CD4-positive, alpha-beta T cell treated with Interleukin-10 for 1 hour (primary cell): Measurements from ENCODE around the gene CACNA2D2.

Experiments
- DNase-seq: peaks from one replicate; pipeline ENCODE4 v3.0.0-alpha.2; 2020

The CACNA2D2 gene

DNA sequence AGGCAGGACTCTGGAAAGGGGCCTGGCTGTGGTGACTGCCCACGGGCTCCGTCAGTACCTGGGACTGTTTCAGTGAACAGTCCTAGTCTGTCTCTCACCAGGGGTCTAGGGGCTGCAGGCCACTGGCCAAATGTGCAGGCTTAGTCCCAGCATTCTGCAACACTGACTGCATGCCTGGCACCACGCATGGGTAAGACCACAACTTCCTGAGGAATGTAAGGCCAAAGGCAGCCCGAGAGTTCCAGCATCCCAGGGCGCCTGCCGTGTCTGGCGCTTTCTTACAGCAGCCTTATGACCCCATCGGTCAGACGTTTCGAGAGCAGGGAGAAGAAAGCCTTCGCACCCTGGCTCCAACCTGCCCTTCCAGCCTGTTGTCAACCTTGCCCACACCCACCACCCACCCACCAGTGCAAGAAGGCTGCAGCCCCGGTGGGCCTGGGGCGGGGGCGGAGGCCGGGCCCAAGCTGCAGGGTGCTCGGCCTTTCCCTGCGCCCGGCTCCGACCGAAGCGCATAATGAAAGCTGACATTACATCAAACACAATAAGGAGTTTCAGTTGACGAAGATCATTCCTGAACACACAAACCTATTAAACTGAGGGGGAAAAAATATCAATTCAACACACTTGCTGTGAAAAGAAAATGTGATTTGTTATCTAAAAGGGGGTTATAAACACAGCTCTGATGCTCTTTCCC, 114.6 kb downstream of the CACNA2D2 start:
- no peak for DNase-seq

DNA sequence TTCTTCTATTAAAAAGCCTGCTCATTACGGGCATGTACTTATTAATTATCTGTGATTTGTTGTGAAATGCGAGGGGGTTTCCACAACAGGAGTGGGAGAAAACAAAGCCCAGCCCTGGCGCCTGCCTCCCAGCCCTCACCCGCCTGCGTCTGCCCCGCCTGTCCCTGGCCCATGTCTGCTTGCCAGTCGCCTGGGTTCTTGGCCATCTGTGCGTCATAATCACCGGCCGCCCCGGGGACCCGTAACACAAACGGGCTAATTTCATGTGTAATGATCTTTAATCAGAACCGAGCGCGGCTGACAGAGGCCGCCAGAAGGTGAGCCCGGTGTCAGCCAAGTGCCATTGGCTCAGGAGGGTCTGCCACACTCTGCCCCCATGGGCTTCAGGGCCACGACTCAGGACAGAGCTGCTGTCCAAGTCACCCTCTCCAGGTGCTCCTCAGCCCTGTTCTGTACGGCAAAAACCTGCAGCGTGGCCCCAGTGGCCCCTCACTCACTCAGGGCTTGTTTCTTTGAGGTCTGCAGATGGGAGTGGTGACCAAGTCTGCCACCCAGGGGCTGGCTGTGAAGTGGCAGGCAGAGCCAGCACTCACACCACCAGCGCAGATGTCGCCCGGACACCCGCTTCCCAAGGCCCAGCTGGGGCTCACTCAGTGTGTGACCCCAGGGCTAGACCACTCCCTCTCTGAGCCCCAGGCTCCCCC, 115.3 kb downstream of the CACNA2D2 start:
- no peak for DNase-seq

DNA sequence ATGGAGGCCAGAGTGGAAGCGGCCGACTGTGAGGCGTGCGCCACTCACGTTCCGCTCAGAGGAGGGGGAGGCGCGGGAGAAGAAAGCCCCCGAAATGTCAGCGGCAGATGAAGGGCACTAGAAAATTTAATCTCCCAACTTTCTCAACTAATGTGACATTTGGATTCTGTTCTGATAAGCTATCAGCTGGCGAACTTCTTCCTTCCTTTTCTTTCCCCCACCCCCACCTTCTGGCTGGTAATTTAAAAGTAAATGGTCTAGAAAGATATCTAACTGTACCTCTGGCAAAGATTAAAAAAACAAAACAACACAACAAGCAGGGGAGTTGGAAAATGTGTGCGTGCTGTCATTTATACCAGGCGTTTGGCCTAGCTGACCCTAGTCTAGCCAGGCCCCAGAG, 117.7 kb downstream of the CACNA2D2 start:
- DNase-seq, result no peak

DNA sequence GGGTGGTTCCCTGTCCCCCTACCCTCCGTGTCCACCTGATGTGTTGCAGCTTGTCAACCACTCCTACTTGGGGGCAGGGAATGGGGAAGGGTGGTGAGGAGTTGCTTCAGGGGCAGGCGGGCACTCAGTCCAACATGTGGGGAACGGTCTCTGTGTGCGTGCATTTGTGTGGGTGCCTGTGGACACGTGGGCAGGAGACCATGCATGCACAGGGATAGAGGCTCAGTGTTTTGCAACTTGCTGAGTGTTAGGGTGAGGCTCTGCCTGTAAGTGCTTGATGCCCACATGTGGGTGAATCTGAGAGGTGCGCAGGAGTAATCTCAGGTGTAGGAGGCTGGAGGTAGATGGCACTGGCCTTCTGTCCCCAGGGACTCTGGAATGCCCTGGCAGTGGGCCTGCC, 119.7 kb downstream of the CACNA2D2 start:
- no peak for DNase-seq

DNA sequence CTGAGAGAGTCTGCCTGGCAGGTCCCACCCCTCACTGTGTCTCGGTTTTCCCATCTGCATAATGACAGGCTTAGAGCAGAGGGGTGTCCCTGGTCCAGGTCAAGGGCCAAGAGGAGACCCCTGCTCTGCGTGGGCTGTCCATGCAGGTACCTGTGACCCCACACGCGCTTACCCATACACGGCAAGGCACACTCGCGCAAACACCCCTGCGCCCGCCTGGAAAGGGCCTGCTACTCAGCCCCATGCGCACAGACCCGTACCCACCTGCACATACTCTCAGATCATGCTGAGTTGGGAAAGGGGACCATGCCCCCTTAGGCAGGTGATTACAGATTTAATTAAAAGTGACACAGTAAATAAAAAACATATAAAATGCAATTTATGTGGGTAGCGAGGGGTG, 120.7 kb downstream of the CACNA2D2 start:
- no peak for DNase-seq

DNA sequence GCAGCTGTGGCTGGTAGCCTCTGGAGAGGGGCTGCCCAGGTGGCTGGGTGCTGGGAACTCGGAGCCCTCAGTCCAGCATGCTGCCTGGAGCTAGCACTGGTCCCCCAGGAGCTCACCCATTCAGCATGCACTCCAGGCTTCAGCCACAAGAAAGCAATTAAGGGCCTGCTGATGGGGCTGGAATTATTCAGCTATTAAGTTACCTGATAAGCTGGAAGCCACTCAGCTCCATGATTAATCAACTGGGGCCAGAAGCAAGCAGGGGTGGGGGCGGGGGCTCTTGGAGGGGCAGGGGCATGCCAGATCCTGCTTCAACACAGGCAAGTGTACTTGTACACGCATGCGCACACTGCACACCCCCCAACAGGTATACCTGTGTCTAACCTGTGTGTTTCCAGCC, 122.1 kb downstream of the CACNA2D2 start:
- DNase-seq, result no peak

DNA sequence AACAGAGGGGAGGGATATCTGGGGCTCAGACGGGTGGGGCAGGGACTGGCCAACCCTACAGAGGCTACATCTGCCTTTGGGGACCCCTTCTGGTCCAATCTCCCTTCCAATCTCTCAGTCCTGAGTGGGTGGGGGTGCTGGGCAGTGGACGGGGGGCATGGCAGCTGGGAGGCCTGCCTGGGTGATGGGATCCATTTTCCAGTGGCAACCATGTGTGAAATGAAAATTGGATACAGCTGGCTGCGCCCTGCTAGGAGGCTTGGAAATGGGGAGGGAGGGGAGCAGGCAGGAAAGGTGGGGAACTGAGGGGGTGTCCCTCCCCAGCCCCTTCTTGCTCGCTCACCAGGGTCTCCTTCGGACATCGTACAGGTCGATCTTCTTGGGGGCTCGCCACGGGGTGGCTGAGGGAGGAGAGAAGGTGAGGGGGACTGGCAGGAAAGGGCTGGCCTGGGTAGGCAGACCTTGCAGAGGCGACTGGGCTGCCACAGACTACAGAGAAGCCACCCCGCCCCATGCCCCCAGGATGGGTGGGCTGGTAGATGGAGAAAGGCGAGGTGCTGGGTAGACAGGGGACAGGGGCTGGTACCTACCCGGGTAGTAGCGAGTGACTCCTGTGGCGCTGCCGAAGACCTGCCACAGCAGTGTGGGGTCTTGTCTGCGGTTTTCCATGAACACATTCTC, 122.9 kb downstream of the CACNA2D2 start:
- DNase-seq, result no peak

DNA sequence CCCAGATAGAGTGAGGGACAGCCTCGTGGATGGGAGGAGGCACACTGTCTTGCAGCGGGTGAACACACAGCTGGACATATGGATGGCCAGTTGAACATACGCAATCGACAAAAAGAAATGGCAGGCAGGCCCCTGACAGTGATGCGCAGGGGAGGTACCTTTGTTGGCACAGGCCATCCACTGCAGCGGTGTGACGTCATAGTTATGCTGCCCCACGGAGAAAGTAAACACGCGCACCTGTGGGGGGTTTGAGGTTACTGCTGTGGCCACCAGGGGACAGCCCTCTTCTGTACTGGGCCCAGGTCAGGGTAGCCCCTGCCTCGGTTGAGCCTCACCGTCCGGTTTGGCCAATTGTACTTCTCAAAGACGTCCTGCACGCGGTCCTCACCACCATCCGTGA, 124.7 kb downstream of the CACNA2D2 start:
- DNase-seq, result no peak

DNA sequence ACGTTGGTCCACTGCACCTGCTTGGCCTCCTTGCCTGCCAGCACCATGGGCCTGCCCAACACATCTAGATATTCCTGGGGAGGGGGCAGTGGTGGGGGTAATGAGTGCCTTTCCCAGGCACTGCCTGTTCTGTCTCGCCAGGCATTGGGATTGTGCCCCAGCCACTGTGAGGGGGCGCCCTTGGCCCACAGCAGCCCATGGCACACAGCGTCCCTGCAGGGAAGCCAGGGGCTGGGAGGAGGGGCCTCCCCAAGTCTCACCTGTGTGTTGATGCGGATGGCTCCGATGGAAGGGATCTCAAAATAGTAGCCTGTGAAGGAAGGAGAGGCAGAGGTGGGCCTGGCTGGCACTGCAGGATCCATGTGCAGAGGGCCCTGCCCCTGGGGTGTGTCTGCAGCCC, 125.4 kb downstream of the CACNA2D2 start:
- DNase-seq, result no peak

DNA sequence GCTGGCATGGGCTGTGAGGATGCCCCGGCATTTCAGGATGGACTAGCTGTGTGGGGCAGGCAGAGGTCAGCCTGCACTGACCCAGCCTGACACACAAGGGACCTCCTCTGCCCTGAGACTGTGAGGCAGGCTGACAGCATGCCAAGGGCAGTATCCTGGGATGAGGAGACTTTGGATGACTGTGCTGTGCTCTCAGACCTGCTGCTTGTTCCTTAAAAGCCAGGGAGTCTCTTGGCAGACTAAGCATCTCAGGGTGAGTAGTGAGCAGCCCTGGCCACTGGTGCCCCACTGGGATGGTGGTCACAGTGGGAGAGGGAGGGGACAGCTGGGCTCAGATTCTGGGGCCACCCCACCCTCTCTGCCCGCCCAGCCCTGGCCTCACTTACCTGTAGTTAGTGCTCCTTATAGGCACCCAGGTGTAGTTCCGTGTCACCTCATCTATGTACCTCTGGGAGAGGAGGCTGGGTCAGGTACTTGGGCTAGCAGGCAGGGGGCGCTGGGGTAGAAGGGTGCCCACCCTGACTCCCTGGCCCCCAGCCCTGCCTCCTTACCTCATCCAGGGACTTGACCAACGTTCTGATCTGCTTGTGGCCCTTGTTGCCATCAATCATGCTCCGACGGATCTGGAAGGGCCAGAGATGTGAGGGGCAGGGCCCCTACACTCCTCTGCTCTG, 128.0 kb downstream of the CACNA2D2 start:
- no peak for DNase-seq

DNA sequence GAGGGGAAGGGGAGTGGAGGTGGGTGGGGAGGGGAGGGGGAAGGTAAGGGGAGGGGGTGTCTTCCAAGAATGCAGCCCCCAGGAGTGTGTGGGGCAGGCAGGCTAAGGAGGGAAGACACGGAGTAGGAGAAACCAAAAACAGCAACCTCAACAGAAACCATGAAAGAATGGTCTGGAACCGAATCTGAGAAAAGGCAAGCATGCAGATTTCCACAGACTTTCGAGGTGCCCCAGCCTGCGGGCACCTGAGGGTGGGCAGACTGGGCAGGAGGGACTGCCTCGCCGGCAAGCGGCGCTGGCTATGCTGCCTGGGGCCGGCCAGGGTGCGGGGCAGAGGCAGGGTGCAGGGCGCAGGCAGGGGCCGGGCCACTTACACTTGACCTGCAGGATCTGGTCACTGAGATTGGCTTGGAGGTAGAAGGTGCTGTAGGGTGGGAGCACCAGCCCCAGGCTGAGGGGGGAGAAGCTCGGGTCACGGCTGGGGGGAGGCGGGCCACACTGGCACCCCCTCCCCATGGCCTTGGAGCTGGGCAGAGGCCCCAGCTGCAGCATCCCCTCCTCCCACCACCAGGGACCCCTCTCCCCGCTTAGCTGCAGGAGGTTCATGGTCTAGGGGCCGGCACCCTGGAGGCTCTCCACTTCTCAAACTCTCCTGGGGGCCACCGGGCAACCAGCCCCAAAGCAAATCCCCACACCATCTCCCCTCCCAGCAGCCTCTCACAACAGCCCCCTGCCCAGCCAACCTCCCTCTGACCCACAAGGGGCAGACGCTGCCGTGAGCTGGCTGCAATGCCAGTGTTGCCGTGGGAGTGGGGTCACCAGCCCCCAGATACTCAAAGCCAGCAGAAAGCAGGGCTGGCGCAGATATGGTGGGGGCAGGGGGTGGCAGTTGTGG, 128.8 kb downstream of the CACNA2D2 start:
- no peak for DNase-seq

DNA sequence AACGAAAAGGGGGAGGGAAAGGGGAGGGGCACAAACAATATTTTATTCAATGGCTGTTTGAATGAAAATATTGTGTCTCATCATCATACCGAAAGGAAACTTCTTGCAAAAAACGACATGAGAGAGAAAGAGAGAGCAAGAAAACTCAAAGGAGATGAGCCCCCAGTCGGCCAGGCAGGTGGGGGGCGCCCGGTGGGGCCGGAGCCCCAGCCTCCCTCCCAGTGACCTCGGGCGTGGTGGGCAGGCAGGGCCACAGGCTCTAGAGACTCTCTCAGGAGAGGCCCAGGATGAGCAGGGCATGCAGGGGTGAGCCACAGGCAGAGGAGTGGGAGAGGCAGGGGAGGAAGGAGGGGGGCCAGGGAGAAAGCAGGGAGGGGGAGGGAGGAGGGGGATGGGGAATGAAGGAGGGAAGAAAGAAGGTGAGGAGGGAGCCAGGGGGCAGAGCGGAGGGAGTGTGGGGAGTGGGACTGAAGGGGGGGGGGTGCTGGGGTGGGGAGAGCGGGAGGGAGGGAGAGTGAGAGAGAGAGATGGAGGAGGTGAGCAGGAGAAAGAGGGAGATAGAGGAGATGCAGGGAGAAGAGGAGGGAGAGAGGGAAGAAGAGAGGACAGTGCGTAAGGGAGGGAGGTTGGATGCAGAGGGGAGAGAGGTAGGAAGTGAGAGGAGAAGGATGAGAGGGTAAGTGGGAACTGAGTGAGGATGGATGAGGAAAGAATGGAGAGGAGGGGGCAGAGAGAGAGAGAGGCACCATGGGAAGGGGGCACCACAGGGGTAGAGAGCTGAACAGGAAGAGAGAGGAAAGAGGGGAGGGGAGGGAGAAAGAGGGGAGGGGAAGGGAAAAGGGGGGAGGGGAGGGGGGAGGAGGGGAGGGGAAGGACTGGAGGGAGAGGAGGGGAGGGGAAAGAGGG, 130.0 kb downstream of the CACNA2D2 start:
- DNase-seq, result no peak

DNA sequence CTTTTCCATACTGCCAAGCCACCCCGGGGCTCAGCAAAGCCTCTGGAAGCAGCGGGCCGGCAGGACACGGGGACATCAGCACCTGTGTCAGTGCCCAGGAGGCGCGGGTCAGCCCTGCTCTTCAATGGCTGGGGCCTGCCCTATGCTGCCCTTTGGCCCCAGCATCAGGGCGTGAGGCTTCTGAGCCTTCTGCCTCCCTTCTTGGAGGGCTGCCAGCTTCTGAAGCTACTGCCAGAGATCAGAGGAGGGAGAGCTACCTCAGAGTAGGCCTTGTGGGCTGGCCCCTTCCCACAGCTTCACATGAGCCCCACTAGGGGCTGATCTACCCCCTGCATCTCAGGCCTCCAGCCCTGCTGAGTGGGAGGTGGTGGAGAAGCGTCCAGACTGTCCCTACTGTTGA, 131.1 kb downstream of the CACNA2D2 start:
- no peak for DNase-seq

DNA sequence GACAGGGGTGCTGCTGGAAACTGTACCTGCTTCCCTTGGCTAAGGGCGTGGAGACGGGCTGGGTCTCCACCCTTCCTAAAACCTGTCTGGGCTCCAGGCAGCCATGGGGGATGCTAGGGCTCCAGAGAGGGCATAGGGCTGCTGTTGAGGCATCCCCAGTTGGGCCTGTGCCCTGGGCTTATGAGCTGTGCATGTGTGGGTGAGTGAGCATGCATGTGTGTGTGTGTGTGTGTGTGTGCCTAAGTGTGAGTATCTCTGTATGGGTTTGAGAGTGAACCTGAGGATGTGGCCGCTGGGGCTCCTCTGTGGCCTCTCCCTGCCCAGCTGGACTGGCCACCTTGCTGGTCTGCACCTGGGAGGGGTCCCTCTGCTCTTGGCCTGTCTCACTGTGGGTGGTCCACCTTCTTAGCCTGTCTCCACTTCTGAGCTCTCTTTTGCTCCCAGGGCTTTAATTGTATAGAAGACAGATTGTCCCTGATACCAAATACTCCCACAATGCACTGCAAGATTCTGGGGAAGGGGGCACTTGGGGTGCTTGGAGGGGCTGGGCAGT, 132.2 kb downstream of the CACNA2D2 start:
- DNase-seq, result no peak

DNA sequence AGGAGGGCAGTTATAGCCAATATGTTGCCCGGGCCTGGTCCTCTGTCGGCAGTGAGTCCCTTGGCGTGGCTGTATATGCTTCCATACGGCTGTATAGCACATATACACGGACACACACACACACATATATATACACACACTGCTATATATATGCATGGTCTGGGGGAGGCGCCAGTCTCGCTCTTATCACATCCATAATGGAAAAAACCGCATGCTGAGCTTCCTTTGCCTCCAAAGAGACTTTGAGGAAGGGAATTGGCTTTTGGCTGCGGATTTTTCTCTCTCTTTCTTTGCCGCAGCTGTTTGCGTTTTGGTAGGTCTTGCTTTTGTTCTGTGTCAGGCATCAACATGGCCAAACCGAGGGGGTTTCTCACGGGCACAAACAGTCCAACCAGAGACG, 132.8 kb downstream of the CACNA2D2 start:
- no peak for DNase-seq

DNA sequence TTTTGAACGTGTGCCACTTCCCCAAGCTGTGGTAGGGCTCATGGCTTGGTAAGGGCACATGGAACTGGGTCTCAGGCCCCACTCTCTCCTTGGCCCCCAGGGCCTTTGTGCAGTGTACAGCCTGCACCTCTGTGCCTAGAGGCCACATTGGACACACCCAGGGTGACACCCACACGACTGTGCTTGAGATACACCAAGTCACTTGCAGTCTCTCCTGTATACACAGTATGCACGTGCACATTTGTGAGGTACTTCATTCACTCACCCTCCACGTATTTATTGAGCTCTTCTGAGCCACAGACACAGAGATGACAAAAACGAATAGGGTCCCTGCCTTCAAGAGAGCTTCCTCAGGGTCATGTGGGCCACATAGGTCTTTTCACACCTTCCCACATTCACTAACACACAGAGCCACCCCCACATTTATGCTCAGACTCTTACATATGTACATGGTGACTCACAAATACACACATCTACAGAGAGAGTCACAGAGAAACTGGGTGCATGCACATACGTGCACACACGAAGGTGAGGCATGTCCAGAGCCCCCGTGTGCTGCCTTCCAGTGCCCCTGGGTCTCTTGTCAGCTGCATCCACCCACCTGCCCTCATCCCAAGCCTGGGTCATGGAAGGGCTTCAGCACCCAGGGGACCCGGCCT, 134.3 kb downstream of the CACNA2D2 start:
- DNase-seq, result no peak

DNA sequence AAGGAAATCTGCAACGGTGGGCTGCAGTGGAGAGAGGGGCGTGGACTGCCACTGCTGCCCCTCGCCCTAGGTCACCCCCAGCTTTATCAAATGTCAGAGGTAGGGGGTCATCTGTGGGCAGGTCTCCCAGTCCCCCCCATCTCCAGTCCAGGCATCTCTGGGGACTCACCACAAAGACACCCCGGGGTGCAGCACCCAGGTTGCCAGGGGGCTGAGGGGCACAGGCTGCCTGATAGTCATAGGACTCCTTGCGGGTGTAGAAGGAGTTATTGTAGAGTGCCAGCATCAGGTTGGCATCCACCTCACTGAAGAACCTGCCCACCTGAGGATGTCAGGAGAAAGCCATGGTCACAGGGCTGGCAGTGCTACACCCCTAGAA, 137.6 kb downstream of the CACNA2D2 start:
- no peak for DNase-seq

DNA sequence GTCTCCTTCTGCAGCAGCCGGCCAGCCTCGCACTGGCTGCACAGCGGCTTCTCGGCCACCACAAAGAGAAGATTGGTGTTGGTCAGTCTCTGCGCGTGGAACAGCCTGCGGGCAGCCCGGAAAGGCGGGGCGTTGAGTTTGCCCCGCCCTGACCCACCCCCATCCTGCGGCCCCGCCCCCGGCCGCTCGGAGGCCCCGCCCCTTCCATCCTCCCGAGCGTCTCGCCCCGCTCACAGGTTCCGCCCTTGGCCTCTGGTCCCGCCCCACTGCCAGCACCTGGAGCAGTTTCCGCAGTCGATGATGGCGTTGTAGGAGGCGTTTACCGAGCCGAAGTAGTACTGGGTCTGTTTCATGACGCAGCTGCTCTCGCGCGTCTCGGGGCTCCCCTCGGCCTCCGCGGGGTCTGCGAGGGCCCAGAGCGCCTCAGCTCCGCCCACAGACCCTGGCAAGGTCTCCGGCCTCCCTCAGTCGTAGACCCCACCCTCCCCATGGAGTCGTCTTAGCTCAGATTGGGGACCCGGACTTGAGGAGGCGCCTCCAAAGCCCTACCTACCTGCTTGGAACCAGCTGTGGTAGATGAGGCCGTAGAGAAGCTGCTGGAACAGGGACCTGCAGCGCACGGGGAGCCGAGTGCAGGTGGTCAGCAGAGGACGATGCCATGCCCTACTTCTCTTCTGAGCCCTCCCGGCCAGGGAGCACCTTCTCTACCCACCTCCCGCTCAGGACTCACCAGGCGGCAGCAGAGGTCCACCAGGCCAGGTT, 138.2 kb downstream of the CACNA2D2 start:
- peak; percentile 96 for DNase-seq

DNA sequence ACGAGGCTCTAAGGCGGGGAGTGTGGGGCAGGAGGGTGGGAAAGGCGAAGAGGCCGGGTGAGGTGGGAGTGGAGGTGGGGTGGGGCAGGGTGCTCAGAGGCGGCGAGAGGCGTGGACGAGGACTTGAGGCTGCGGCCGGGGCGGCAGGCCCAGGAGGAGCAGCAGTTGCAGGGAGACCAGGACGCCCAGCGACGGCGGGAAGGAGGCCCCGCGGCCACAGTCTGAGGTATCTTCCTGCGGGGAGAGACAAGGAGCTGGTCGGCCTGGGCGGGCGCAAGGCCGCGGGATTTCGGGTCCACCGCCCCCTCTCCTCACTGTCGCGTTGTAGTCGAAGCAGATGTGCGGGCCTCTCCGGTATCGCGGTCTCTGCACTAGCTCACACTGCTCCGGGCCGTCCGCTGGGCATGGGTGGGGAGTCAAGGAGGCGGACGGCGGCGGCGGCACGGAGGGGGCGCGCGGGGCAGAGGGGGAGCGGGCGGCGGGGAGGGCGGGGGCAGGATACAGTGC, 138.8 kb downstream of the CACNA2D2 start:
- no peak for DNase-seq

DNA sequence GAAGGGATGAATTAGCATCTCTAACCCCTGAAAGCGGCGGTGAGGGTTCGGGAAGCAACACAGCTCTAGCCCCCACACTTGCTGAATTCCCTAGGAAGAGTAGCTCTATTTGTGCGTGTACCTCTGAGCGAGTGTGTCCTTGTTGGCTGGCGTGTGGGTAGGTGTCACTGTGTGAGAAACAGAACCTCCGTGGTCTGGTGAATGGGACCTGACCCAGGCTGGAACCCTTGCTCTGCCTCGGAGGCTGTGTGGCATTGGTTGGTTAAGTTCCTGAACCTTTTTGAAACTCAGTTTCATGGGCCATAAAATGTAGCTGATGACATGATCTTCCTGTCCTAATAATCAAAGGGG, 143.7 kb downstream of the CACNA2D2 start:
- DNase-seq, result no peak
